ENCODE measurements around the gene DNAJB2.
"Not testable (repeated sequence)": the region's sequence is repeated elsewhere in the genome, so short reads cannot be mapped to it uniquely, and the experiment has no call there.

Gene DNAJB2

GRCh38 chr2:219286436-219287115 lies 7.4 kb downstream of the DNAJB2 start:
- no peak for DNase-seq

GRCh38 chr2:219287116-219287440 lies 7.9 kb downstream of the DNAJB2 start:
- not testable (repeated sequence) for DNase-seq

- DNase-seq, result no peak
Measured at GRCh38 chr2:219287580-219288265, 8.6 kb downstream of the DNAJB2 start.

- no peak for DNase-seq
Measured at GRCh38 chr2:219289195-219289536, 10.0 kb downstream of the DNAJB2 start.

- DNase-seq, result no peak
Measured at GRCh38 chr2:219289537-219290361, 10.6 kb downstream of the DNAJB2 start.

GRCh38 chr2:219290381-219291171 lies 11.4 kb downstream of the DNAJB2 start:
- no peak for DNase-seq

DNA sequence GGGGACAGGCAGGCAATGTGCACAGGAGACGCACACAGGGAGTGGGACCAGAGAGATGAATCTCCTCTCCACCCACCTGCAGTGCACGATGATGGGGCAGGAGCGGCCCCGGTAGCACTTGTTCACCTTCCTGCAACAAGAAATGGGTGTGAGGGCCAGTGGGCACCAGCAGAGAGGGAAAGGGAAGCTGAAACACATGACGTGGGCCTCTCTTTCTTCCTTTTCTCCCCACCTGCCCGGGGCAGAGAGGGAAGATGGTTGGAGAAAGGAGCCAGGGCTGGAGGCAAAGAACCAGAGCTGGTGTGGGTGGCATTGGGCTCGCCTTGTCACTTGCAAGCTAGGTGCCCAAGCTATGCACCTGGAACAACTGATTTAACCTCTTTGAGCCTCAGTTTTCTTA lies 12.2 kb downstream of the DNAJB2 start:
- DNase-seq, result no peak

- no peak for DNase-seq
Measured at GRCh38 chr2:219291910-219292490, 12.8 kb downstream of the DNAJB2 start.

DNA sequence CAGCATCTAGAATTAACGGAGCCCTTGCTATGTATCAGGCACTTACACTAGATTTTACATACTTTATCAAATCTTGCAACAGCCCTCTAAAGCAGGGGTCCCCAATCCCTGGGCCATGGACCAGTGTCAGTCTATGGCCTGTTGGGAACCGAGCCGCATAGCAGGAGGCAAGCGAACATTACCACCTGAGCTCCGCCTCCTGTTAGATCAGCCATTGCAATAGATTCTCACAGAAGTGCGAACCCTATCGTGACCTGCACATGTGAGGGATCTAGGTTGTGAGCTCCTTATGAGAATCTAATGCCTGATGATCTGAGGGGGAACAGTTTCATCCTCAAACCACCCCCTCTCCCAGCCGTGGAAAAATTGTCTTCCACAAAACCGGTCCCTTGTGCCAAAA lies 13.4 kb downstream of the DNAJB2 start:
- DNase-seq, result no peak

DNA sequence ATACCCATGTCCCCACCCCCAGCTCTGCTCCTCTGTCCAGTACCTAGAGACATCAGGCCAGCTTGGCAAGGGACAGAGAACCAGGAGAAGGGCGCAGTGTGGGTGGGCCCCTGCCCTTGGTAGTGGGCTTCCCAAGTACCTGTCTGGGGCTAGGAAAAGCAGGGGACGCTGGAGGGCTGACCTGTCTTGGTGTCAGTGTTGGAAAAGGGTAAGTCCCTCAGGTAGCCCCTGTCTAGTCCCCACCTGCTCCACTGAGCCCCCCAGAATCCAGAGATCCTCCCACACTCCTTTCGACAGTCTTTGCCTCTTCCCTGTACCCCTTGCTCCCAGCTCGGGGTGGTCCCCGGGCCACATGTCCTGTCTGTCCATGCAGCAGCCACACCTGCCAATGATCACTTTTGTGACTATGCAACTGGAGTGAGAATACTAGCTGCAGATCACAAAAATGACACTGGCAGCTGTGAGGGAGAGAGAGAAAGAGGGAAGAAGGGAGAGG lies 14.6 kb downstream of the DNAJB2 start:
- no peak for DNase-seq

DNA sequence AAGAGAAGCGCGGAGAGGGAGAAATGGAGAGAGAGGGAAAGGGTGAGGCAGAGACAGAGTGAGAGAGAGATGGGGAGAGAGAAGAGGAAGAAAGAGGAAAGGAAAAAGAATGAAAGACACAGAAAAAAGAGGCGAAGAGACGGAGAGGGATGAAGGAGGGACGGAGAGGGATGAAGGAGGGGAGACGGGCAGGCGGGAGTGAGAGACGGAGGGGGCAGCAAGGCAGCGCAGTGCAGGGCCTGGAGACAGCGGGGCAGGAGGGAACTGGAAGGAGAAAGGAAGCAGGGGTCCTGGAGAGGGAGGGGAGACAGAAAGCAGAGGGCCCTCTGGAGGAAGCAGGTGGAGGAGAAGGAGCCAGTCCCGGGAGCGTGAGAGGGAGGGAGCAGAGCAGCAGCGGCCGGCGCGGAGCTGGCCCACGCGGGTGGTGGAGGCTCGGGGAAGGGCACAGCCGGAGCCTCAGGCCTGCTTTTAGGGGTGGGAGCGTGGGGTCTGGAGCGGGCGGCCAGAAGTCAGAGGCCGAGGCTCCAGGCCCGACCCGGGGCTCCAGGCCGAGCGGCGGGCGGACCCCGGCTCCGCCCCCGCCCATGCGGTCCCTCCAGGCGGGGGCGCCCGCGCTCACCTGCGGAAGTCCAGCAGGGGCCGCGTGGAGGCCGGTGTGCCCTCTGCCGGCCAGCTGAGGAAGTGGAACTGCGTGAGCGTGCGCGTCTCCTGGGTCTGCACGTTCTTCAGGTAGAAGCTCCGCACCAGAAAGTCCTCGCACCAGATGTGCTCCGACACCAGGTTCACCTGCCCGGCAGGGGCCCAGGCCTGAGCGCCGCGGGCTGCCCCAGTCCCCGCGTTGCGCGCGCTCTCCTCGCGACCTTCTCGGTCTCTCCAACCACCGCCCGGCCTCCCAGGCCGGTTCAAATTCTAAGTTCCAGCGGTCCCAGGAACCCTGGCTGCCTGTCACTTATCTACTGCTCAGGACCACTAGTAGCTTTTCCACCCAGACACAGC lies 15.5 kb downstream of the DNAJB2 start:
- peak; percentile 39 to 61 for DNase-seq

DNA sequence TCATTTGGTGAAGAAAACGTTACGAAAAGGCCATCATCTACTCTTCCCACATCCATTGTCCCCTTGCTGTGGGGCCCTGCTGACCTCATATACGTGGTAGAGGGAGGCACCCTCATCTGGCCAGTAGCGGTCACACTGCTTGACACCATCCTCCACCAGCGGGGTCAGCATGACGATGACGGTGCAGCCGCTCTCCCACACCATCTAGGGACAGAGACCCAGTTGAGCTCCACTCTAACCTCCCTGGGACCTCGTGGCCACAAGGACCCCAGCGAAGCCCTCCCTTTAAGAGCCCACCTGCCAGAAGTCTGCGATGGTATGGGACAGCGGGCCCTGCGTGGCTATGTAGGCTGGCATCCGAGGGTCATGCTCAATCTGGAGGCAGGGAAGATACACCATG lies 17.0 kb downstream of the DNAJB2 start:
- no peak for DNase-seq

GRCh38 chr2:219296631-219297391 lies 17.6 kb downstream of the DNAJB2 start:
- no peak for DNase-seq

DNA sequence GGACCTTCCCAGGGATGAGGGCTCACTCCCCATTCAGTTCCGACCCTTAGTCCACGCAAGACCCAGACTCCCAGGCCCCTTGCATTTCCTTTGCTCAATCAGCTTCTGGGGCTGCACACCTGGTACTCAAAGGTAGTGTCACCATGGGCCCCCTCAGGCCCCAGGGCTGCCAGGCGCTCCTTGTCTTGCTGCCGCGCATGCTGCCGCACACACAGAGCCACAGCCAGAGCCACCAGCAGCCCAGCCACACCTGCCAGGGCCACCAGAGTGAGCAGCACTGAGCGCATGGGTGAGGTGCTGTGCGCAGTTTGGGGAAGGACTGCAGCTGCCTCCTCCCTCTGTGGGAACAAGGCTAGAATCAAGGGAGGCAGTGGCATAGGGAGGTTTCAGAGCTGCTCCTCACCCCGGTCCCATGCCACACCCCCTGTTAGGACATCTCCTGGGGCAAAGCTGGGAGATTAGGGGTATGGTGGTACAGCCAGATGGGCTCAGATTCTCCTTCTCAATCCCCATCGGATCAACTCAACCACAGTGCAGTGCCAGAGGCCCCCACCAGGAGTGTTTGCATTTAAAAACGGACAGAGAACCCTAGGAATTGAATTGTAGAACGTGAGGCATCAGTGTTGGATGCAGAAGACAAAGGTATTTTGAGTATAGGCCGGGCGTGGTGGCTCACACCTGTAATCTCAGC lies 18.7 kb downstream of the DNAJB2 start:
- no peak for DNase-seq

- DNase-seq, result peak; percentile 22 to 43
Measured at GRCh38 chr2:219298759-219299371, 19.7 kb downstream of the DNAJB2 start.

DNA sequence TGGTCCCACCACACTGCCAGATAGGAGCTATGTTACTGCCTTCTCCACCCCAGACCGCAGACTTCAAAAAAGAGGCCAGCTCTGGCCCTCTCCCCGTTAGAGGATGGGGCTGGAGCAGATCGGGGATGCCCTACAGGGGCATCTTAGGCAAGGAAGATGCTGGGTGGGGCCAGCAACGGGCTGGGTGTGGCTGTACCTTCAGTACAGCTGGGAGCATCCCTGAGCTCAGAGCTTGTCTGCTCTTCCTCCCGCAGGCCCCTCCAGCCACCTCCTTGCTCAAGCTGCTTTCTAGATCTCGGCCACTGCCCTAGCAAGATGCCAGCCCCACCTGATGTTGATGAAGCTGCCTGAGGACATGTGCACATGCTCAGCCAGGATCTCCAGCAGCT lies 20.2 kb downstream of the DNAJB2 start:
- no peak for DNase-seq

- no peak for DNase-seq
Measured at GRCh38 chr2:219300022-219300421, 20.9 kb downstream of the DNAJB2 start.

GRCh38 chr2:219302412-219302968 lies 23.3 kb downstream of the DNAJB2 start:
- no peak for DNase-seq

GRCh38 chr2:219304223-219304622 lies 25.1 kb downstream of the DNAJB2 start:
- no peak for DNase-seq
